T-cell (primary cell): ENCODE data around the gene DLGAP1. TPM values are rescaled to one million over a fixed set of nuclear protein-coding genes. Genes with fewer than 3 reads are reported as not detected.

Source experiments
- ATAC-seq, 4 experiments: fragments of 200-7000 bp in 3 of 4; fragments of 150-1000 bp in 1 of 4; cut with Tn5 transposase; replicated peaks in 1 of 4; 1 replicate in 3 of 4; 2 replicates in 1 of 4; pipeline ENCODE4 v1.10.0; 2021; ENCODE audit warnings: moderate library complexity in 3 of 4, mild to moderate bottlenecking in 2 of 4, moderate number of reproducible peaks in 1 of 4
- CTCF ChIA-PET, 2 donors: fragments of 300-600 bp; sonication (Branson Sonifier 250); formaldehyde crosslinking; loops; one replicate each; lab custom pipeline; 2022; ENCODE audit warnings: antibody characterized with exemption in 2 of 2; lab: Charles Lee
- POLR2A ChIA-PET, 2 donors: fragments of 300-600 bp; sonication (Branson Sonifier 250); formaldehyde crosslinking; loops; one replicate each; lab custom pipeline; 2022; ENCODE audit warnings: antibody characterized with exemption in 2 of 2; lab: Charles Lee
- DNase-seq, 35 experiments: peaks; one replicate each; pipeline versions ENCODE4 v3.0.0 to v3.0.0-alpha.2; 2013 to 2023
- H3K27ac ChIP-seq: one replicate; pipeline ENCODE4 v1.5.1; 2013; ENCODE audit warnings: low read length
- H3K27me3 ChIP-seq, 2 experiments: replicated peaks in 1 of 2; 1 replicate in 1 of 2; 2 replicates in 1 of 2; pipeline versions ENCODE4 v1.6.1 to v1.7.0; 2013; ENCODE audit warnings: low read length in 1 of 2, mixed read lengths in 1 of 2; ENCODE audit not compliant: control insufficient read depth in 2 of 2, insufficient read depth in 2 of 2; ENCODE audit errors: extremely low read depth in 1 of 2
- H3K36me3 ChIP-seq, 2 donors: 1 replicate in 1 of 2; 2 replicates in 1 of 2; pipeline versions ENCODE4 v1.6.1 to v1.7.0; 2013; ENCODE audit warnings: low read length in 1 of 2; ENCODE audit not compliant: control insufficient read depth in 2 of 2, insufficient read depth in 1 of 2; ENCODE audit errors: extremely low read depth in 1 of 2
- H3K4me1 ChIP-seq, 2 experiments: 1 replicate in 1 of 2; 2 replicates in 1 of 2; pipeline versions ENCODE4 v1.6.1 to v1.7.0; 2013; ENCODE audit warnings: low read length in 2 of 2, mixed read lengths in 1 of 2; ENCODE audit not compliant: insufficient read depth in 2 of 2, control insufficient read depth in 1 of 2; ENCODE audit errors: extremely low read depth in 1 of 2
- H3K4me3 ChIP-seq, 2 donors: 1 replicate in 1 of 2; 2 replicates in 1 of 2; pipeline versions ENCODE4 v1.5.1 to v1.7.0; 2013; ENCODE audit warnings: mild to moderate bottlenecking in 2 of 2, low read length in 1 of 2, moderate library complexity in 1 of 2; ENCODE audit not compliant: control insufficient read depth in 1 of 2; ENCODE audit errors: extremely low read depth in 1 of 2
- H3K9me3 ChIP-seq: 2 replicates; pipeline ENCODE4 v1.7.0; 2013
- H3K27ac Mint-ChIP-seq, 2 donors: one replicate each; pipeline ENCODE4 v1.8.0; 2020 to 2021; ENCODE audit warnings: mild to moderate bottlenecking in 2 of 2, mixed read lengths in 2 of 2
- H3K27me3 Mint-ChIP-seq, 2 donors: one replicate each; pipeline ENCODE4 v1.8.0; 2021 to 2022; ENCODE audit warnings: mixed read lengths in 2 of 2
- H3K36me3 Mint-ChIP-seq: one replicate; pipeline ENCODE4 v1.8.0; 2021; ENCODE audit warnings: mixed read lengths
- H3K4me1 Mint-ChIP-seq, 3 donors: one replicate each; pipeline ENCODE4 v1.8.0; 2020 to 2022; ENCODE audit warnings: mixed read lengths in 3 of 3, mild to moderate bottlenecking in 1 of 3
- H3K4me3 Mint-ChIP-seq, 3 donors: one replicate each; pipeline ENCODE4 v1.8.0; 2020 to 2022; ENCODE audit warnings: mild to moderate bottlenecking in 3 of 3, mixed read lengths in 3 of 3, moderate library complexity in 3 of 3
- H3K9me3 Mint-ChIP-seq, 3 donors: one replicate each; pipeline ENCODE4 v1.8.0; 2020 to 2022; ENCODE audit warnings: mixed read lengths in 3 of 3
- WGBS: methylation state at CpG from one replicate; pipeline ENCODE4 v1.1.5; 2013; ENCODE audit warnings: missing lambda C conversion rate; ENCODE audit not compliant: insufficient coverage; 5-methylcytosine and 5-hydroxymethylcytosine counted together
- total RNA-seq, 35 experiments: library from RNA in 6 of 35; stranded (reverse) in 6 of 35; fragments of 120-200 nt in 1 of 35; gene quantifications; one replicate each; pipeline versions ENCODE4 v1.2.1 to v1.2.4 and lab custom pipeline; 2013 to 2026

DLGAP1 gene
- total RNA-seq, 5 donors from 2014 or later (not counting 1 experiment from before 2014, with no cell fraction given), result 0.25 to 1.8 (median 0.26) TPM

DNA sequence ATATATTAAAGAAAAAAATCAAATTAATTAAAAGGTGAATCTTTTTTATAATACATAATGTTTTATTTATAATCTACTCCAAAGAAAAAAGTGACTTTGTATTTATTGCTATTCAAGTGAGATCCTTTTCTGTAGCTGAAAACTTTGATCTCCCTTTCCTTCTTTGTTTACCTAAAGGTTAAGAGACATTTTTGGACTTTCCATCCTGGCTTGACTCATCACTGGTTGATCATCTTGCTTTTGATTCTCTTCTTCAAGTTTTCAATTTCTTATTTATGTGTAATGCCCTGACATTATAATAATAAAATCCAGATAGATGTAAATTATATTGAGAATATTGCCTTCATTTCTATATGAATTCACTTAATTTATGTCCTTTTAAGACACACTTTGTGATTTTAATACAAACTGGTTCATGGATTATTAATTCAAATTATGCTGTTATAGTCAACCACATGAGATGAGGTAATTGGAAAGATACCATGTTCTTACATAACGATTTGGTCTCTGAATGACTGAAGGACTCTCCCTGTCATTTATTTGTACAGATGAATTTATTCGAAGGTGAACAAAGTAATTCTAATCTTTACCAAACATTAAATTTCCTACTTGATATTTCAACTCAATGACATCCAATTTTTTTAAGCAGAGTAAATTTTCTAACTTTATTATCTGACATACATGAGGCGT lies 820.7 kb downstream of the DLGAP1 start:
- WGBS, result no CpG with 5 or more reads among the region's 3 CpGs
- Mint-ChIP-seq H3K36me3 (no peaks in the 10 kb centered on the region), H3K27ac (peak overlapping the region in 1 of 2 donors; percentile 1), H3K4me3 (no peak overlapping the region), H3K9me3 (no peaks in the 10 kb centered on the region), H3K4me1 (no peaks in the 10 kb centered on the region), H3K27me3 (no peaks in the 10 kb centered on the region)
- ATAC-seq, result no peak
- no peaks in the 10 kb centered on the region for H3K36me3 ChIP-seq
- ChIA-PET POLR2A (no interaction called here), CTCF (no interaction called here)
- H3K9me3 ChIP-seq, result no peaks in the 10 kb centered on the region
- no peak for DNase-seq
- no peak overlapping the region for H3K27ac ChIP-seq
- H3K27me3 ChIP-seq, result no peaks in the 10 kb centered on the region
- H3K4me3 ChIP-seq, result no peak overlapping the region
- H3K4me1 ChIP-seq, result no peaks in the 10 kb centered on the region

DNA sequence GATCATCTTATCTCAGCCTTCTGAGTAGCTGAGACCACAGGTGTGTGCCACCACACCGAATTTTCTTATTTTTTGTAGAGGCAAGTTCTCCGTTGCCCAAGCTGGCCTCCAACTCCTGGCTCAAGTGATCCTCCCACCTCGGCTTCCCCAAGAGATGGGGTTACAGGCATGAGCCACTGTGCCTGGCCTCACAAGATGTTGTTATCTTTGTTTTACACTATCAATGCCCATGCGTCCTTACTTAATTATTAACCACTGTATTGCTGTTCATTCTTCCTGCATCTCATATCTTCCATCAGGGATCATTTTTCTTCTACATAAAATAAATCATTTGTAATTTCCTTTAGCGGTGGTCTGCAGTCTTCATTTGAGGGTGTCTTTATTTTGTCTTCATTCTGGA lies 823.2 kb downstream of the DLGAP1 start:
- Mint-ChIP-seq H3K27me3 (no peaks in the 10 kb centered on the region), H3K27ac (no peak overlapping the region), H3K9me3 (no peaks in the 10 kb centered on the region), H3K4me3 (no peak overlapping the region), H3K4me1 (no peaks in the 10 kb centered on the region), H3K36me3 (no peaks in the 10 kb centered on the region)
- H3K4me3 ChIP-seq, result no peak overlapping the region
- H3K4me1 ChIP-seq, result no peaks in the 10 kb centered on the region
- no peak overlapping the region for H3K27ac ChIP-seq
- ATAC-seq (no peak), DNase-seq (no peak)
- ChIA-PET CTCF (no interaction called here), POLR2A (no interaction called here)
- no peaks in the 10 kb centered on the region for H3K27me3 ChIP-seq
- WGBS, result 80% methylated on average over 1 of the region's 5 CpGs
- H3K9me3 ChIP-seq, result no peaks in the 10 kb centered on the region
- H3K36me3 ChIP-seq, result no peaks in the 10 kb centered on the region

DNA sequence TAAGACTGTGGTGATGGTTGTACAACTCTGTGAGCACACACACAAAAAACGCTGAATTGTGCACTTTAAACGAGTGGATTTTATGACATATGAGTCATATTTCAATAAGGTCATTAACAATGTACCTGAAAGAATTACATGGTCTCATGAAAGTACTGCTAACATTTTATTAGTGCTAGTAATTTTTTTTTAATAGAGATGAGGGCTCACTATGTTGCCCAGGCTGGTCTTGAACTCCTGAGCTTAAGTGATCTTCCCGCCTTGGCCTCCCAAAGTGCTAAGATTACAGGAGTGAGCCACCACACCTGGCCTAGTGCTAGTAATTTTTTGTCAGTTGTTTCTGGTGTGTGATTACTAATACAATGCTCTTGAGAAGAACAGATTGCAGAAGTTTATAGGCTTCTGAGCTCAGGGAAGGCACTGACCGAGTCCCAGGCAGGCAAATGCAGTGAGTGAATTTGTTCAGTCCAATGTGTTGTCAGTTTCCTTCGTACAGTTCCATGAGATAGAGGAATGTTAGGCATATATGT lies 828.1 kb downstream of the DLGAP1 start:
- no peaks in the 10 kb centered on the region for H3K36me3 Mint-ChIP-seq
- ChIA-PET POLR2A (no interaction called here), CTCF (interaction anchor here (0.6 to 0.7 kb wide), 2 partner anchors 35 to 43 kb away, joined by 3 read pairs; no protein-coding TSS in a partner anchor)
- ATAC-seq (no peak), DNase-seq (no peak)
- Histone ChIP-seq H3K27me3 (no peaks in the 10 kb centered on the region), H3K4me3 (no peak overlapping the region), H3K36me3 (no peaks in the 10 kb centered on the region), H3K9me3 (no peaks in the 10 kb centered on the region), H3K4me1 (peaks cover 8 to 14% of the 10 kb centered on the region in 2 experiments), H3K27ac (no peak overlapping the region)
- no peaks in the 10 kb centered on the region for H3K27me3 Mint-ChIP-seq
- H3K9me3 Mint-ChIP-seq, result no peaks in the 10 kb centered on the region
- no peak overlapping the region for H3K4me3 Mint-ChIP-seq
- H3K27ac Mint-ChIP-seq, result no peak overlapping the region
- 100% methylated on average over 1 of the region's 5 CpGs for WGBS
- peaks cover 12 to 22% (median 20%) of the 10 kb centered on the region in 3 donors for H3K4me1 Mint-ChIP-seq

DNA sequence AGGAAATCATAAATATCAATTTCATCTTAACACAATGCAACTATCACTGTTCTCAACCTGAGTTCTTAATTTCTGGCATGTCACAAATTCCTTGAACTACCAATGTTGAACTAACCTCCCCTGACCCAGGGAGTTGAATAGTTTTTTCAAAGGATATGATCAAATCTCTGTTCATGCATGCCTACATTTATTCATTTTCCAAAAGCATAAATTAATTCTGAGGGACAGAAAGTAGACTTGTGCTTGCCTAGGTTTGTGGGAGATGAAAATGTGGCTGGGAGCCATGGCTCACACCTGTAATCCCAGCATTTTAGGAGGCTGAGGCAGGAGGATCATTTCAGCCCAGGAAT lies 829.4 kb downstream of the DLGAP1 start:
- Mint-ChIP-seq H3K4me1 (peaks cover 12 to 22% (median 20%) of the 10 kb centered on the region in 3 donors), H3K36me3 (no peaks in the 10 kb centered on the region), H3K4me3 (no peak overlapping the region), H3K27ac (no peak overlapping the region), H3K27me3 (no peaks in the 10 kb centered on the region), H3K9me3 (no peaks in the 10 kb centered on the region)
- H3K4me3 ChIP-seq, result no peak overlapping the region
- peaks cover 8 to 14% of the 10 kb centered on the region in 2 experiments for H3K4me1 ChIP-seq
- no peaks in the 10 kb centered on the region for H3K9me3 ChIP-seq
- CTCF ChIA-PET, result interaction anchor here in 1 of 2 donors (0.6 kb wide), 1 partner anchor 173 kb away, joined by 5 read pairs; no protein-coding TSS in a partner anchor
- H3K27me3 ChIP-seq, result no peaks in the 10 kb centered on the region
- DNase-seq (no peak), ATAC-seq (no peak)
- H3K27ac ChIP-seq, result no peak overlapping the region
- H3K36me3 ChIP-seq, result no peaks in the 10 kb centered on the region
- POLR2A ChIA-PET, result no interaction called here

DNA sequence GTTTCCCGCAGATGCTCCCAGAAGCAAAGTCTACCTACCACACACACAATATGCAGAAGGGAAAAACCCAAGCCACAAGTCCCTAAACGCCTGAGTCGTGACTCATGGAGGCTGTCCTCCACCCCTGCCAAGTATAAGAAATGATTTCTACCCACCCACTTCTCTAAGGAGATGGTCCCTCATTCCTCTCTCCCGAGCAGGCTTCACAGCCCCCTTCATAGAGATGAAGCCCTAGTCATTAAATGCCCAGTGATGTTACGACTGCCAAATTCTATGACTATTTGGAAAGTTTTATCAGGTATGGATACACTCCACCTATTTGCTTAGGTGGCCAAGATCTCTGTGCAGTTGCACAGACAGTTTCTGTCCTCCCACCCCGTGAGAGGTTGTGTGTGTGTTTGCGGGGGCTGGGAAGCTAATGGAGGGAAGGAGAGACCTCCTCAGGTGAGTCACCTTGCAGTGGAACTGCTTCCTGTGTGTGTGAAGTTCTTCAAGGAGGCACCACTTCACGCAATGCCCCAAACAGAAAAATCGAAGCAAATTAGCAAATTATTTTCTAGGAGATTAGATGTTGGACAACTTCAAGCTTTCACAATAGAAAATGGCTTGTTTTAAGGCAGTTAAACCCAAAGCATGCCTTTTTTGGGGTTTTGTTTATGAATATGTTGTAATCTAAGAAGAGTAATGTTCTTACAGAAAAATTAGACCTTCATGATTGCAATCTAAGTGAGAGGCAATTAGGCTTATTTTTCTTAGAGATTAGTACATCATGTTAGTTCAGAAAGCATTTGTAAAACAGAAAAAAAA lies 830.0 kb downstream of the DLGAP1 start:
- H3K27me3 ChIP-seq, result no peaks in the 10 kb centered on the region
- DNase-seq, result peak in 28 of 35 experiments; percentile 9 to 74 (median 24)
- H3K4me1 Mint-ChIP-seq, result peaks cover 12 to 22% (median 20%) of the 10 kb centered on the region in 3 donors
- H3K27me3 Mint-ChIP-seq, result no peaks in the 10 kb centered on the region
- H3K27ac Mint-ChIP-seq, result peak overlapping the region; percentile 71 to 80
- ATAC-seq, result peak; percentile 86 to 97 (median 90)
- ChIA-PET POLR2A (interaction anchor here in 1 of 2 donors (0.6 kb wide), 1 partner anchor 178 kb away, joined by 5 read pairs; no protein-coding TSS in a partner anchor), CTCF (interaction anchor here in 1 of 2 donors (0.6 to 0.8 kb wide), 2 partner anchors 40 to 179 kb away, joined by 3 to 5 read pairs; no protein-coding TSS in a partner anchor)
- H3K4me3 Mint-ChIP-seq, result peak overlapping the region; percentile 4 to 7 (median 5)
- peak overlapping the region; percentile 23 for H3K27ac ChIP-seq
- H3K9me3 ChIP-seq, result no peaks in the 10 kb centered on the region
- H3K36me3 Mint-ChIP-seq, result no peaks in the 10 kb centered on the region
- H3K9me3 Mint-ChIP-seq, result no peaks in the 10 kb centered on the region
- peaks cover 8 to 14% of the 10 kb centered on the region in 2 experiments for H3K4me1 ChIP-seq
- no peak overlapping the region for H3K4me3 ChIP-seq
- WGBS, result 7% methylated on average over 4 of the region's 9 CpGs
- H3K36me3 ChIP-seq, result no peaks in the 10 kb centered on the region

DNA sequence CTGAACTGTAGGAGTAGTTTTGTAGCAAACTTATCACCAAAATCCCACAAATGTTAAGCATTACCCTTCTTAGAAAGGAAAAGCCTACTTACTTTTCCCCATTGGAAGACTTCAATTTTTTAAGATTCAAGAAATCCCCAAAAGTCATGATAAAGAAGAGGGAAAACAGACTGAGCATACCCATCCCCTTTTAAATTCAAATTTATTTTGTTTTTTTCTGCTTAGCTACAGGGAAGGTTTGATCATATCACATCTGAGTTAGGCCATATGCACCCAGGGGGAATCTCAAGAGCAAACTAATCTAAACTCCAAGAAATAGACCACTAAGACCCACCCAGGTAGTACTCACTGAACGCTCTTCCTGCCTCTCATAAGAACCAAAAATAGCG lies 830.6 kb downstream of the DLGAP1 start:
- CTCF ChIA-PET, result interaction anchor here in 1 of 2 donors (0.8 kb wide), 1 partner anchor 40 kb away, joined by 5 read pairs; no protein-coding TSS in a partner anchor
- POLR2A ChIA-PET, result no interaction called here
- Mint-ChIP-seq H3K4me3 (peak overlapping the region; percentile 4 to 7 (median 5)), H3K9me3 (no peaks in the 10 kb centered on the region), H3K4me1 (peaks cover 12 to 22% (median 20%) of the 10 kb centered on the region in 3 donors), H3K27ac (peak overlapping the region; percentile 71 to 80), H3K36me3 (no peaks in the 10 kb centered on the region), H3K27me3 (no peaks in the 10 kb centered on the region)
- Histone ChIP-seq H3K36me3 (no peaks in the 10 kb centered on the region), H3K9me3 (no peaks in the 10 kb centered on the region), H3K27me3 (no peaks in the 10 kb centered on the region), H3K4me1 (peaks cover 8 to 14% of the 10 kb centered on the region in 2 experiments), H3K4me3 (no peak overlapping the region), H3K27ac (no peak overlapping the region)
- ATAC-seq (no peak), DNase-seq (no peak)
- WGBS, result 12% methylated on average over 2 of the region's 2 CpGs
